ENCODE data around the gene SEC31A.
"Not testable (repeated sequence)": the region's sequence is repeated elsewhere in the genome, so short reads cannot be mapped to it uniquely, and the experiment has no call there.

The SEC31A gene

GRCh38 chr4:82890901-82891706 is at the start of gene SEC31A:
TSS of gene SEC31A (minus strand) at chr4:82891153. CDS start at chr4:82881936, 9,217 bp downstream.
- DNase-seq, result peak; percentile 98

GRCh38 chr4:82939414-82939813 is 48.5 kb upstream of the SEC31A start:
- DNase-seq, result no peak

- DNase-seq, result no peak
These were observed 43.5 kb upstream of the SEC31A start for GRCh38 chr4:82934441-82934840.

GRCh38 chr4:82930848-82931755 is 40.1 kb upstream of the SEC31A start:
- no peak for DNase-seq

- DNase-seq, result no peak
These were observed 30.8 kb upstream of the SEC31A start for GRCh38 chr4:82921795-82922194.

- no peak for DNase-seq
These were observed 28.4 kb upstream of the SEC31A start for GRCh38 chr4:82919386-82919785.

- DNase-seq, result no peak
These were observed 27.1 kb upstream of the SEC31A start for GRCh38 chr4:82918091-82918490.

GRCh38 chr4:82913968-82914367 is 23.0 kb upstream of the SEC31A start:
- DNase-seq, result not testable (repeated sequence)

GRCh38 chr4:82913305-82913704 is 22.4 kb upstream of the SEC31A start:
- no peak for DNase-seq

- DNase-seq, result no peak
These were observed 18.4 kb upstream of the SEC31A start for GRCh38 chr4:82909326-82909725.

GRCh38 chr4:82906469-82906868 is 15.5 kb upstream of the SEC31A start:
- DNase-seq, result no peak

GRCh38 chr4:82905205-82905604 is 14.3 kb upstream of the SEC31A start:
- no peak for DNase-seq

GRCh38 chr4:82903737-82904136 is 12.8 kb upstream of the SEC31A start:
- no peak for DNase-seq

- no peak for DNase-seq
These were observed 10.3 kb upstream of the SEC31A start for GRCh38 chr4:82901183-82901718.

GRCh38 chr4:82900411-82901182 is 9.6 kb upstream of the SEC31A start, which contains the start of gene THAP9:
TSS of gene THAP9 (plus strand) at chr4:82900735. CDS start at chr4:82900803, 68 bp downstream.
- DNase-seq, result peak; percentile 99

- DNase-seq, result no peak
These were observed 9.1 kb upstream of the SEC31A start for GRCh38 chr4:82900066-82900410.

GRCh38 chr4:82899374-82900065 is 8.6 kb upstream of the SEC31A start:
- peak; percentile 58 for DNase-seq

GRCh38 chr4:82898322-82899243 is 7.6 kb upstream of the SEC31A start:
- peak; percentile 43 for DNase-seq

- DNase-seq, result no peak
These were observed 5.8 kb upstream of the SEC31A start for GRCh38 chr4:82896755-82897154.

- no peak for DNase-seq
These were observed 3.0 kb upstream of the SEC31A start for GRCh38 chr4:82893942-82894341.

- no peak for DNase-seq
These were observed 1.5 kb upstream of the SEC31A start for GRCh38 chr4:82892467-82892802.

Data from eye (tissue), 1 donor.